IMR-90 (cell line): ENCODE measurements around the gene RPS2. TPM values are rescaled to one million over a fixed set of nuclear protein-coding genes. Genes with fewer than 3 reads are reported as not detected.

Source experiments
- ATAC-seq: fragments of 200-7000 bp; cut with Tn5 transposase; 2 replicates; pipeline ENCODE4 v1.9.1; 2020; ENCODE audit warnings: low read depth, mild to moderate bottlenecking, moderate library complexity
- BruUV-seq: library from RNA; stranded (reverse); fragments of 400-500 nt; replicated peaks from 2 replicates; lab custom pipeline; 2021; lab: Mats Ljungman, UMichigan
- CTCF ChIA-PET: fragments of 300-600 bp; formaldehyde crosslinking; extraction: SDS; loops from one replicate; lab custom pipeline; 2021; ENCODE audit warnings: antibody characterized with exemption; lab: Yijun Ruan, JAX
- POLR2A ChIA-PET: fragments of 300-600 bp; sonication (Branson Sonifier 250); formaldehyde crosslinking; loops from one replicate; lab custom pipeline; 2022; ENCODE audit warnings: antibody characterized with exemption; ENCODE audit not compliant: unreplicated experiment; lab: Charles Lee
- DNase-seq: peaks from one replicate; pipeline ENCODE4 v3.0.0; 2013
- H2AFZ ChIP-seq: replicated peaks from 2 replicates; pipeline ENCODE3; 2013; ENCODE audit warnings: low read length, mild to moderate bottlenecking; ENCODE audit not compliant: poor library complexity
- H2AK5ac ChIP-seq: 2 replicates; pipeline ENCODE4 v1.6.1; 2013; ENCODE audit warnings: low read depth, low read length, inconsistent platforms
- H2AK9ac ChIP-seq: replicated peaks from 2 replicates; pipeline ENCODE3; 2013; ENCODE audit warnings: mild to moderate bottlenecking, low read depth, low read length, moderate library complexity; ENCODE audit not compliant: poor library complexity
- H2BK120ac ChIP-seq: 2 replicates; pipeline ENCODE4 v1.6.1; 2013; ENCODE audit warnings: low read depth, low read length, inconsistent platforms
- H2BK15ac ChIP-seq: 3 replicates; pipeline ENCODE4 v1.6.1; 2013; ENCODE audit warnings: low read depth, low read length, inconsistent platforms
- H2BK20ac ChIP-seq: 2 replicates; pipeline ENCODE4 v1.6.1; 2013; ENCODE audit warnings: low read depth, mild to moderate bottlenecking, inconsistent platforms, low read length, moderate library complexity
- H2BK5ac ChIP-seq: 2 replicates; pipeline ENCODE4 v1.6.1; 2013; ENCODE audit warnings: mild to moderate bottlenecking, low read depth, low read length, inconsistent platforms; ENCODE audit not compliant: poor library complexity, severe bottlenecking
- H3K14ac ChIP-seq: replicated peaks from 2 replicates; pipeline ENCODE4 v1.6.1; 2013; ENCODE audit warnings: low read depth, low read length, inconsistent platforms
- H3K18ac ChIP-seq: 2 replicates; pipeline ENCODE4 v1.6.1; 2013; ENCODE audit warnings: low read depth, low read length, control low read depth
- H3K23ac ChIP-seq: 2 replicates; pipeline ENCODE4 v1.6.1; 2013; ENCODE audit warnings: low read depth, low read length, inconsistent platforms
- H3K27ac ChIP-seq: 2 replicates; pipeline ENCODE4 v1.5.1; 2013; ENCODE audit warnings: mild to moderate bottlenecking, control low read depth, low read length; ENCODE audit not compliant: insufficient read depth
- H3K27me3 ChIP-seq: 2 replicates; pipeline ENCODE4 v1.6.1; 2013; ENCODE audit warnings: low read length; ENCODE audit not compliant: control insufficient read depth, insufficient read depth
- H3K36me3 ChIP-seq: 2 replicates; pipeline ENCODE4 v1.6.1; 2013; ENCODE audit warnings: low read length, mixed read lengths; ENCODE audit not compliant: control insufficient read depth, insufficient read depth
- H3K4ac ChIP-seq: 2 replicates; pipeline ENCODE4 v1.6.1; 2013; ENCODE audit warnings: low read depth, low read length, inconsistent platforms
- H3K4me1 ChIP-seq: 2 replicates; pipeline ENCODE4 v1.6.1; 2013; ENCODE audit warnings: low read length, mixed read lengths; ENCODE audit not compliant: control insufficient read depth, insufficient read depth
- H3K4me2 ChIP-seq: 2 replicates; pipeline ENCODE4 v1.6.1; 2013; ENCODE audit warnings: low read depth, mild to moderate bottlenecking, control low read depth, low read length, moderate library complexity
- H3K4me3 ChIP-seq: 2 replicates; pipeline ENCODE4 v1.5.1; 2013; ENCODE audit warnings: low read depth, mild to moderate bottlenecking, control low read depth, low read length, moderate library complexity; ENCODE audit not compliant: insufficient read depth
- H3K56ac ChIP-seq: 2 replicates; pipeline ENCODE4 v1.6.1; 2013; ENCODE audit warnings: low read length, inconsistent platforms; ENCODE audit not compliant: insufficient read depth; ENCODE audit errors: extremely low read depth
- H3K79me1 ChIP-seq, 2 experiments: 2 replicates each; pipeline ENCODE4 v1.6.1; 2013; ENCODE audit warnings: low read length in 2 of 2, inconsistent platforms in 1 of 2, low read depth in 1 of 2
- H3K9ac ChIP-seq: 2 replicates; pipeline ENCODE4 v1.6.1; 2013; ENCODE audit warnings: low read depth, low read length, control low read depth
- H3K9me1 ChIP-seq: 2 replicates; pipeline ENCODE4 v1.6.1; 2013; ENCODE audit warnings: low read length, inconsistent platforms; ENCODE audit not compliant: insufficient read depth
- H3K9me3 ChIP-seq: 2 replicates; pipeline ENCODE4 v1.6.1; 2013; ENCODE audit warnings: low read length; ENCODE audit not compliant: control insufficient read depth, insufficient read depth
- H4K20me1 ChIP-seq: 2 replicates; pipeline ENCODE4 v1.6.1; 2013; ENCODE audit warnings: low read length, inconsistent platforms; ENCODE audit not compliant: insufficient read depth
- H4K5ac ChIP-seq: 2 replicates; pipeline ENCODE4 v1.6.1; 2013; ENCODE audit warnings: mild to moderate bottlenecking, low read depth, low read length, control low read depth
- H4K8ac ChIP-seq, 2 experiments: 2 replicates each; pipeline ENCODE4 v1.6.1; 2013; ENCODE audit warnings: low read depth in 2 of 2, low read length in 2 of 2, control low read depth in 1 of 2, inconsistent platforms in 1 of 2
- H4K91ac ChIP-seq: 2 replicates; pipeline ENCODE4 v1.6.1; 2013; ENCODE audit warnings: low read depth, low read length, inconsistent platforms; ENCODE audit not compliant: insufficient read depth
- BHLHE40 ChIP-seq: fragments of 150-350 bp; IDR thresholded peaks from 2 replicates; pipeline ENCODE4 v1.6.1; 2016; ENCODE audit warnings: mild to moderate bottlenecking, low read depth, low read length
- CEBPB ChIP-seq: IDR thresholded peaks from 2 replicates; pipeline ENCODE4 v1.6.1; 2012; ENCODE audit warnings: low read depth, low read length, improper control_type of control experiment
- CHD1 ChIP-seq: IDR thresholded peaks from 2 replicates; pipeline ENCODE4 v1.6.1; 2012; ENCODE audit warnings: low read depth, low read length, improper control_type of control experiment
- CTCF ChIP-seq: conservative IDR thresholded peaks from 2 replicates; pipeline ENCODE4 v1.5.1; 2012; ENCODE audit warnings: mild to moderate bottlenecking, low read depth, low read length, improper control_type of control experiment
- ELK1 ChIP-seq: fragments of 150-350 bp; IDR thresholded peaks from 2 replicates; pipeline ENCODE4 v1.6.1; 2016; ENCODE audit warnings: low read depth, mild to moderate bottlenecking, low read length, moderate library complexity, borderline replicate concordance
- FOS ChIP-seq: fragments of 150-350 bp; IDR thresholded peaks from 2 replicates; pipeline ENCODE4 v1.6.1; 2016; ENCODE audit warnings: low read depth, low read length
- MAFK ChIP-seq: IDR thresholded peaks from 2 replicates; pipeline ENCODE4 v1.6.1; 2012; ENCODE audit warnings: low read depth, low read length, improper control_type of control experiment
- MAZ ChIP-seq: IDR thresholded peaks from 2 replicates; pipeline ENCODE4 v1.6.1; 2012; ENCODE audit warnings: low read depth, mild to moderate bottlenecking, low read length, improper control_type of control experiment, moderate library complexity, borderline replicate concordance
- MXI1 ChIP-seq: IDR thresholded peaks from 2 replicates; pipeline ENCODE4 v1.6.1; 2012; ENCODE audit warnings: low read depth, mild to moderate bottlenecking, low read length, moderate library complexity, borderline replicate concordance
- NFE2L2 ChIP-seq: fragments of 150-350 bp; IDR thresholded peaks from 2 replicates; pipeline ENCODE4 v1.6.1; 2016; ENCODE audit warnings: low read depth, mild to moderate bottlenecking, low read length
- POLR2A ChIP-seq: IDR thresholded peaks from 2 replicates; pipeline ENCODE4 v1.6.1; 2012; ENCODE audit warnings: mild to moderate bottlenecking, low read depth, low read length
- RAD21 ChIP-seq: IDR thresholded peaks from 2 replicates; pipeline ENCODE4 v1.6.1; 2012; ENCODE audit warnings: low read length, improper control_type of control experiment
- RCOR1 ChIP-seq: IDR thresholded peaks from 2 replicates; pipeline ENCODE4 v1.6.1; 2012; ENCODE audit warnings: mild to moderate bottlenecking, low read length, improper control_type of control experiment; ENCODE audit not compliant: insufficient replicate concordance
- RFX5 ChIP-seq: IDR thresholded peaks from 2 replicates; pipeline ENCODE4 v1.8.0; 2012; ENCODE audit warnings: low read depth, mild to moderate bottlenecking, low read length, moderate library complexity
- SMC3 ChIP-seq: fragments of 150-350 bp; IDR thresholded peaks from 2 replicates; pipeline ENCODE4 v1.6.1; 2016; ENCODE audit warnings: low read depth, mild to moderate bottlenecking, antibody characterized with exemption, low read length, moderate library complexity
- USF2 ChIP-seq: fragments of 150-350 bp; IDR thresholded peaks from 2 replicates; pipeline ENCODE4 v1.6.1; 2017; ENCODE audit warnings: mild to moderate bottlenecking, antibody characterized with exemption, low read length, low read depth
- WGBS, 2 experiments: methylation state at CpG; one replicate each; pipeline versions ENCODE4 v1.1.5 to v1.1.7; 2013; ENCODE audit warnings: missing lambda C conversion rate in 2 of 2; ENCODE audit not compliant: insufficient read length in 1 of 2; ENCODE audit errors: extremely low coverage in 2 of 2; 5-methylcytosine and 5-hydroxymethylcytosine counted together
- dilution Hi-C: fragments of 300-500 bp; cut with HindIII; formaldehyde crosslinking; loops from one replicate; pipeline ENCODE4 v1.14.3; 2018; ENCODE audit warnings: low sequenced_read_pairs; ENCODE audit not compliant: unreplicated experiment
- in situ Hi-C: fragments of 300-500 bp; cut with MboI; formaldehyde crosslinking; loops from 3 replicates; pipeline ENCODE4 v1.14.3; 2019; ENCODE audit warnings: low sequenced_read_pairs, inconsistent platforms, mixed read lengths
- intact Hi-C: fragments of 100-400 bp; cut with micrococcal nuclease; formaldehyde crosslinking; loops from 2 replicates; pipeline ENCODE4 v1.10.0; 2022
- polyA plus RNA-seq, 3 experiments: library from polyadenylated mRNA; depleted of rRNA; stranded (reverse); fragments of >200 nt; gene quantifications; 2 replicates each; pipeline ENCODE4 v1.2.3, GENCODE V29; 2012; ENCODE audit warnings: low replicate concordance in 1 of 3
- total RNA-seq: library from RNA; depleted of rRNA; stranded (reverse); fragments of >200 nt; gene quantifications from 2 replicates; pipeline ENCODE4 v1.2.3, GENCODE V29; 2012

The RPS2 gene
- total and polyA plus RNA-seq, 2 of the 4 experiments (the other 2 are of a cell fraction): 2,703 to 6,941 TPM

- intact Hi-C loops: loop anchor here (5.0 kb wide), 1 partner anchor 141 kb away; no protein-coding TSS in a partner anchor
Measured at GRCh38 chr16:2001035-2001434, 36.4 kb upstream of the RPS2 start.

More at GRCh38 chr16:2001035-2001434, 36.4 kb upstream of the RPS2 start:
- Histone ChIP-seq H3K79me1 (peaks cover 10 to 69% of the 10 kb centered on the region in 2 experiments), H2AK9ac (no peak overlapping the region), H3K9me1 (peaks cover 13% of the 10 kb centered on the region; the same call in 1 of the 2 replicates), H3K4me2 (no peak overlapping the region), H3K23ac (no peak overlapping the region), H3K56ac (no peak overlapping the region), H4K5ac (no peak overlapping the region), H3K9ac (no peak overlapping the region), H4K8ac (no peak overlapping the region), H3K14ac (no peak overlapping the region), H3K27ac (no peak overlapping the region), H2BK120ac (no peak overlapping the region), H3K9me3 (no peaks in the 10 kb centered on the region), H2BK5ac (no peak overlapping the region), H4K91ac (no peak overlapping the region), H2AK5ac (no peak overlapping the region), H2AFZ (no peak overlapping the region), H3K4me3 (no peak overlapping the region), H2BK20ac (no peak overlapping the region), H4K20me1 (peaks cover 59% of the 10 kb centered on the region), H2BK15ac (no peak overlapping the region), H3K27me3 (no peaks in the 10 kb centered on the region), H3K18ac (no peak overlapping the region), H3K4me1 (peaks cover 25% of the 10 kb centered on the region), H3K36me3 (peaks cover 54% of the 10 kb centered on the region), H3K4ac (no peak overlapping the region)
- DNase-seq (no peak), ATAC-seq (no peak)
- POLR2A ChIA-PET: no interaction called here
- BruUV-seq: no TSS peak
- in situ Hi-C loops: no loop called here
- 90% methylated on average over 2 of the region's 19 CpGs; no CpG with 5 or more reads in 1 of the 2 experiments for WGBS, 2 experiments
- CTCF ChIA-PET: interaction anchor here (0.8 kb wide), 1 partner anchor 139 kb away, joined by 5 read pairs; no protein-coding TSS in a partner anchor
- dilution Hi-C loops: no loop called here
- TF ChIP-seq NFE2L2 (no peak), FOS (no peak), RCOR1 (no peak), CEBPB (no peak), USF2 (no peak), POLR2A (no peak), SMC3 (no peak), RAD21 (no peak), CTCF (no peak), ELK1 (no peak), BHLHE40 (no peak), MAFK (no peak), RFX5 (no peak), MAZ (no peak), MXI1 (no peak), CHD1 (no peak)
